Spleen (tissue), 11 donors: Measurements from ENCODE around the gene PLBD2. TPM values are rescaled to one million over a fixed set of nuclear protein-coding genes. Genes with fewer than 3 reads are reported as not detected.

Experiments used
- DNase-seq: peaks from one replicate; pipeline ENCODE4 v3.0.0-alpha.2; 2020
- H3K27ac ChIP-seq, 8 donors: fragments of 200-600 bp; sonication (generic) in 7 of 8; 1 replicate in 4 of 8; 2 replicates in 4 of 8; pipeline versions ENCODE4 v1.5.0 to v1.8.0; 2016 to 2021; ENCODE audit warnings: inconsistent platforms in 4 of 8, mild to moderate bottlenecking in 4 of 8, moderate library complexity in 1 of 8
- H3K27me3 ChIP-seq, 7 donors: fragments of 200-600 bp; sonication (generic) in 6 of 7; replicated peaks in 1 of 7; 1 replicate in 4 of 7; 2 replicates in 3 of 7; pipeline versions ENCODE4 v1.5.0 to v1.8.0; 2016 to 2021; ENCODE audit warnings: inconsistent platforms in 3 of 7, mild to moderate bottlenecking in 1 of 7
- H3K36me3 ChIP-seq, 6 donors: fragments of 200-600 bp; sonication (generic) in 5 of 6; 1 replicate in 4 of 6; 2 replicates in 2 of 6; pipeline versions ENCODE4 v1.5.0 to v1.8.0; 2016 to 2021; ENCODE audit warnings: inconsistent platforms in 2 of 6
- H3K4me1 ChIP-seq, 6 donors: fragments of 200-600 bp; sonication (generic) in 5 of 6; 1 replicate in 3 of 6; 2 replicates in 3 of 6; pipeline versions ENCODE4 v1.5.0 to v1.8.0; 2016 to 2021; ENCODE audit warnings: inconsistent platforms in 3 of 6
- H3K4me3 ChIP-seq, 8 donors: fragments of 200-600 bp; sonication (generic) in 7 of 8; 1 replicate in 4 of 8; 2 replicates in 4 of 8; pipeline versions ENCODE4 v1.5.0 to v1.8.0; 2016 to 2021; ENCODE audit warnings: inconsistent platforms in 4 of 8, mild to moderate bottlenecking in 4 of 8, moderate library complexity in 2 of 8
- H3K9me3 ChIP-seq, 8 donors: fragments of 200-600 bp; sonication (generic) in 7 of 8; 1 replicate in 4 of 8; 2 replicates in 4 of 8; pipeline versions ENCODE4 v1.5.0 to v1.8.0; 2016 to 2021; ENCODE audit warnings: inconsistent platforms in 4 of 8
- POLR2A ChIP-seq, 3 donors: fragments of 450-650 bp; IDR thresholded peaks; one replicate each; pipeline ENCODE4 v1.5.1; 2017; ENCODE audit warnings: antibody characterized with exemption in 3 of 3, mild to moderate bottlenecking in 1 of 3
- POLR2AphosphoS5 ChIP-seq, 3 donors: sonication (generic); formaldehyde crosslinking; IDR thresholded peaks; one replicate each; pipeline ENCODE4 v1.5.1; 2017; ENCODE audit warnings: antibody characterized with exemption in 3 of 3
- WGBS, 5 donors: extraction: QIAGEN DNeasy Blood & Tissue Kit in 3 of 5; methylation state at CpG; one replicate each; pipeline versions ENCODE4 v1.1.5 to v1.1.7; 2013 to 2018; 5-methylcytosine and 5-hydroxymethylcytosine counted together
- intact Hi-C: fragments of 100-400 bp; cut with DNase I; formaldehyde crosslinking; loops from one replicate; pipeline ENCODE4 v1.15.0; 2023; ENCODE audit warnings: low total_unique reads
- polyA plus RNA-seq, 3 donors: library from polyadenylated mRNA; stranded (reverse); fragments of 200-250 nt; gene quantifications; one replicate each; pipeline ENCODE4 v1.2.1, GENCODE V29; 2013
- total RNA-seq, 7 donors: library from RNA; depleted of rRNA in 3 of 7; stranded (reverse); fragments of >200 nt in 3 of 7; fragmentation: NEBNext Ultra II Directional in 4 of 7; extraction: Animal tissue kit (Norgen Biotek cat#: 25700) in 4 of 7; gene quantifications; one replicate each; pipeline versions ENCODE4 v1.1.0 to v1.2.1, GENCODE V29; 2016 to 2021
- TF ChIP-seq, protein P1 (sequence below), 11 experiments: fragments of 200-600 bp in 7 of 11; fragments of 450-650 bp in 4 of 11; sonication (generic) in 4 of 11; IDR thresholded peaks in 8 of 11; conservative IDR thresholded peaks in 3 of 11; 1 replicate in 7 of 11; 2 replicates in 4 of 11; pipeline versions ENCODE4 v1.4.0 to v1.8.0; 2016 to 2021; ENCODE audit warnings: antibody characterized with exemption in 11 of 11, inconsistent platforms in 4 of 11, mild to moderate bottlenecking in 1 of 11
- donor health status: healthy with polysubstance abuse.
- donor health status: DM: no; HTN: no; CAD: no; lungs with moderate emphysema.
- donor health status: DM: no; HTN: no; CAD: no.
- donor health status: Bipolar disorder and iron deficiency.
- donor health status: healthy.
- donor health status: DM: no; HTN: no; CAD: no.
- donor health status: DM: yes; HTN: yes; CAD: no.

The PLBD2 gene
- total and polyA plus RNA-seq, 10 donors, result 4.2 to 38.8 (median 29.2) TPM

DNA sequence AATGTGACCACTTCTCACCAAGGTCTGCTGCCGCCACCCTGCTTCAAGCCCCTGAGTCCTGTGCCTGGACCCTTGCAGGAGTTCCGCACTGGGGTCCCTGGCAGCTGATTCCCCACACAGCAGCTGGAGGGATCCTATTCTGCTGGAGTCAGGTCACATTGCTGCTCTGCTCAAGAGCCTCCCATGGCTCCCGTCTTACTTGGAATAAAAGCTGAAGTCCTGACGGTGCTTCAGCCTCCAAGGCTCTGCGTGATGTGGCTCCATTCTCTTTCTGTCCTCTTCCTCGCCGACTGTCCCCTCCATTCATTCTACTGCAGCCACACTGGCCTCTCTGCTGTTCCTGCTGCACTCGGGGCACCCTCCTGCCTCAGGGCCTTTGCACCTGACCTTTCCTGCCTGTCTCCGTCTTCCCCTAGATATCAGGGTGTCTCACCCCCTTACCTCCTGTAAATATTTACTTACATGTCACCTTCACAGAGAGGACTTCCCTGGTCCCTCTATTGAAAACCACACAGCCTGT is 56.2 kb downstream of the PLBD2 start:
- no peak overlapping the region for H3K4me3 ChIP-seq
- no peaks in the 10 kb centered on the region for H3K9me3 ChIP-seq
- WGBS, 5 donors, result 86 to 89% (median 87%) methylated on average over 9 of the region's 9 CpGs
- TF ChIP-seq POLR2A (IDR thresholded peaks at IDR 0.05) (no peak), POLR2AphosphoS5 (IDR thresholded peaks at IDR 0.05) (no peak)
- TF ChIP-seq, protein P1, sequence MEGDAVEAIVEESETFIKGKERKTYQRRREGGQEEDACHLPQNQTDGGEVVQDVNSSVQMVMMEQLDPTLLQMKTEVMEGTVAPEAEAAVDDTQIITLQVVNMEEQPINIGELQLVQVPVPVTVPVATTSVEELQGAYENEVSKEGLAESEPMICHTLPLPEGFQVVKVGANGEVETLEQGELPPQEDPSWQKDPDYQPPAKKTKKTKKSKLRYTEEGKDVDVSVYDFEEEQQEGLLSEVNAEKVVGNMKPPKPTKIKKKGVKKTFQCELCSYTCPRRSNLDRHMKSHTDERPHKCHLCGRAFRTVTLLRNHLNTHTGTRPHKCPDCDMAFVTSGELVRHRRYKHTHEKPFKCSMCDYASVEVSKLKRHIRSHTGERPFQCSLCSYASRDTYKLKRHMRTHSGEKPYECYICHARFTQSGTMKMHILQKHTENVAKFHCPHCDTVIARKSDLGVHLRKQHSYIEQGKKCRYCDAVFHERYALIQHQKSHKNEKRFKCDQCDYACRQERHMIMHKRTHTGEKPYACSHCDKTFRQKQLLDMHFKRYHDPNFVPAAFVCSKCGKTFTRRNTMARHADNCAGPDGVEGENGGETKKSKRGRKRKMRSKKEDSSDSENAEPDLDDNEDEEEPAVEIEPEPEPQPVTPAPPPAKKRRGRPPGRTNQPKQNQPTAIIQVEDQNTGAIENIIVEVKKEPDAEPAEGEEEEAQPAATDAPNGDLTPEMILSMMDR (IDR thresholded peaks at IDR 0.05 in 8 of 11, conservative IDR thresholded peaks at IDR 0.05 in 3 of 11), result no peak
- DNase-seq, result peak; percentile 42
- intact Hi-C loops, result no loop called here
- H3K36me3 ChIP-seq, result no peaks in the 10 kb centered on the region
- H3K27ac ChIP-seq, result no peak overlapping the region
- peaks cover 0 to 10% (median 0%) of the 10 kb centered on the region in 6 donors for H3K4me1 ChIP-seq
- peaks cover 0 to 22% (median 0%) of the 10 kb centered on the region in 7 donors for H3K27me3 ChIP-seq

DNA sequence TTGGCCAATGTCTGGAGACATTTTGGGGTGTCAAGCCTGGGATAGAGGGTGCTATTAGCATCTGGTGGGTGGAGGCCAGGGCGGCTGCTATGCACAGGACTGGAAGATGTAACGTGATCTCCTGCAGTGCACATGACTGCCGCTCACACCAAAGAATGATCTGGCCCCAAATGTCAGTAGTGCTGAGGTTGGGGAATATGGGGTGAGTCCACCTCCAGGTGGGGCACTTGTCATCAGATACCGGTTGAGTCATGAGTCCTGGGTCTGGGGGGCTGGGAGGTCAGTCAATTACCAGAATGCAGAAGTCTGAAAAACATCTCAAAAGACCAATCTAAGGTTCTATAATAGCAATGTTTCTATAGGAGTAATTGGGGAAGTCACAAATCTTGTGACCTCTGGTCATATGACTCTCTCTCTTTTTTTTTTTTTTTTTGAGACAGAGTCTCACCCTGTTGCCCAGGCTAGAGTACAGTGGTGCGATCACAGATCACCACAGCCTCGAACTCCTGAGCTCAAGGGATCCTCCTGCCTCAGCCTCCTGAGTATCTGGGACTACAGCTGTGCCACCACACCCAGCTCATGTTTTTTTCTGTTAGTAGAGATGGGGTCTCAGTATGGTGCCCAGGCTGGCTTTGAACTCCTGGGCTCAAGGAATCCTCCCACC is 57.8 kb downstream of the PLBD2 start:
- DNase-seq, result no peak
- peak overlapping the region in 3 of 8 donors; percentile 29 to 40 (median 37) for H3K27ac ChIP-seq
- no peaks in the 10 kb centered on the region for H3K9me3 ChIP-seq
- no peaks in the 10 kb centered on the region for H3K36me3 ChIP-seq
- WGBS, 5 donors, result 51 to 67% (median 52%) methylated on average over 6 of the region's 6 CpGs
- intact Hi-C loops, result no loop called here
- H3K4me3 ChIP-seq, result no peak overlapping the region
- peaks cover 0 to 10% (median 0%) of the 10 kb centered on the region in 6 donors for H3K4me1 ChIP-seq
- TF ChIP-seq POLR2A (IDR thresholded peaks at IDR 0.05) (no peak), POLR2AphosphoS5 (IDR thresholded peaks at IDR 0.05) (no peak)
- TF ChIP-seq, protein P1 (IDR thresholded peaks at IDR 0.05 in 8 of 11, conservative IDR thresholded peaks at IDR 0.05 in 3 of 11), result no peak
- H3K27me3 ChIP-seq, result peaks cover 0 to 7% (median 0%) of the 10 kb centered on the region in 7 donors

DNA sequence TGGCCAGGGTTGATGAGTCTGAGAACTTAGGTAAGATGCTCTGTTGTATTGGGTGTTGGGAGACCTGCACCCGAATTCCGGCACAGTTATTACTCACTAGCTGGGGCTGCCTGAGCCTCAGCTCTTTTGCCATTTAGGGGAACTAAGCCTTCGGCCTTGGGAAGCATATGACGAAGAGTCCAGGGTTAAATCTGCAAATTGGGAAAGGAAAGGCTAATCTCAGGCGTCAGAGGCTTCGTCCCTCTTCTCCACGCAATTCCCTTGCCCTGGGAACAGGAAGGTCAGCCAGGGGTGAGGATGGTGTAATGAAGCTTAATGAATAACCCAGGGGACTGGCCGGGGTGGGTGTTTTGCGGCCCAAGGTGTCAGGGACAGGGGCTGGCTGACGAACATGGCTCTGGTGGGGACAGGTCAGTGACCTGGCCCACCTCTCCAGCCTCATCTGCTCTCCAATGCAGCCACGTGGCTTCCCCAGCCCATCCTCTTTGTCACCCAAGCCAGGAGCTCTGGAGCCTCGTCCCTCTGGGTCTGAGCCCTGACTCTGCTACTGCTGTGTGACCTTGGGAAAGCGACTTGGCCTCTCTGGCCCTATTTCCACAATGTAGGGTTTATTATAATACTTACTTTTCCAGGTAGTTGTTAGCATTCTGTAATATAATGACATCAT is 60.0 kb downstream of the PLBD2 start:
- no peak overlapping the region for H3K27ac ChIP-seq
- 60 to 80% (median 72%) methylated on average over 11 to 13 of the region's 13 CpGs for WGBS, 5 donors
- DNase-seq, result no peak
- no peaks in the 10 kb centered on the region for H3K36me3 ChIP-seq
- H3K4me3 ChIP-seq, result no peak overlapping the region
- no peak for TF ChIP-seq POLR2A (IDR thresholded peaks at IDR 0.05)
- peak in 1 of 3 donors; percentile 54 for TF ChIP-seq POLR2AphosphoS5 (IDR thresholded peaks at IDR 0.05)
- no peaks in the 10 kb centered on the region for H3K27me3 ChIP-seq
- no peaks in the 10 kb centered on the region for H3K9me3 ChIP-seq
- intact Hi-C loops, result no loop called here
- H3K4me1 ChIP-seq, result peaks cover 11 to 32% (median 15%) of the 10 kb centered on the region in 6 donors

DNA sequence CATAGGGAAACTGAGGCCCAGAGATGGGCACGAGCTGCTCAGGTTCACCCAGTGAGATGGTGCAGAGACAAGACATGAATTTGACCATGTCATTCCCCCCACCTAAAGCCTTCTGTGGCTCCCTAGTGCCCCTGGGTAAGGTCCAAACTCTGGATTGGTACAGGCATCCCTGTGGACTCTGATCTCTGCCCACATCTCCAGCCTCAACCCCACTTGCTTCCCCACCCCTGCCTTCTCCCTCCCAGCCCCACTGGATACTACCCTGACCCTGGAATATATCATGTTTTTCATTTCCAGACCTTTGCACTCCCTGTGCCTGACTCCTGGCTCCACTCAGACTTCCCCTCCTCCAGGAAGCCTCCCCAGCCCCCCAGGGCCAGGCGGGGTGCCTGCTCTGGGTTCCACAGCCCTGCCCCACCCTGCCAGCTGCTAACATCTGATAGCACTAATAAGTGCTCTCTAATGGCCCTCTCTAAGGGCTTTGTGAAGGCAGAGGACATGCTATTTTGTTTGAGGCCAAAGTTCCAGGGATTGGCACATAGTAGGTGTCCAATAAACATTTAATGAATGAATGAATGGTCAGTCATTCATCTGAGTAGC is 62.7 kb downstream of the PLBD2 start:
- DNase-seq, result no peak
- Histone ChIP-seq H3K27ac (peak overlapping the region in 1 of 8 donors; percentile 80), H3K9me3 (no peaks in the 10 kb centered on the region), H3K4me3 (no peak overlapping the region), H3K36me3 (no peaks in the 10 kb centered on the region), H3K4me1 (peaks cover 11 to 36% (median 19%) of the 10 kb centered on the region in 6 donors), H3K27me3 (peaks cover 0 to 9% (median 0%) of the 10 kb centered on the region in 7 donors)
- TF ChIP-seq POLR2A (IDR thresholded peaks at IDR 0.05) (no peak), POLR2AphosphoS5 (IDR thresholded peaks at IDR 0.05) (no peak)
- TF ChIP-seq, protein P1 (IDR thresholded peaks at IDR 0.05 in 8 of 11, conservative IDR thresholded peaks at IDR 0.05 in 3 of 11), result no peak
- intact Hi-C loops, result loop anchor here (10.0 kb wide), 1 partner anchor 96 kb away; no protein-coding TSS in a partner anchor
- WGBS, 5 donors, result 61 to 85% (median 76%) methylated on average over 2 of the region's 2 CpGs
